ENCODE measurements around the gene CNPY1.

DNA sequence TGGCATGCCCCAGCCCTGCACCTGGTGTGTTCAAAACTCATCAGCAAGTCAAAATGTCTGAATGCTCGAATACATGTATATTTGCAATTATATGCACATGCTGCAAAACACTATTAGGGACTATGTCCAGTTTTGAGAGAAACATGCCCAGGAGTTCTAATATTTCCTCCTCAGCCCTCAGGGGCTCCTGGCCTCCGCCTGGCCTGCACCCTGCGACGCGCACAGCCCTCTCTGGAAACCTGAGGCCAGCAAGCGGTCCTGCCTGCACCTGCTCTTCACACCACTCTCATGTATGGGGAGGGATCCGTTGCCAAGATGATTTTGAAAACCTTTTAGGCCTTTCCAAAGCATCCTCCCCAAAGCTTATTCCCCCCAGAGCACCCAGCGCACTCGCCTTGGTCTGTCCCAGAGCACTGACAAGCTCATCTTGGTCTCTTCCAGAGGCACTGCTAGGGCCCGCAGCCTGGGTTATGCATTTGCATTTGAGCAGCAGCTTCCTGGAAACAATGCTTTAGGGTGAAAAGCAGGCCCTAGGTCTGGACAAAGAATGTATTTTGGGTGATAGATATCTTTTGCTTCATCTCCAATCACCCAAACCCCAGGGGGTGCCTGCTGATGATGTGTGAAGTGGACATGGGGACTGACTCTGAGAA, 22.6 kb upstream of the CNPY1 start:
- TF ChIP-seq, protein P1, sequence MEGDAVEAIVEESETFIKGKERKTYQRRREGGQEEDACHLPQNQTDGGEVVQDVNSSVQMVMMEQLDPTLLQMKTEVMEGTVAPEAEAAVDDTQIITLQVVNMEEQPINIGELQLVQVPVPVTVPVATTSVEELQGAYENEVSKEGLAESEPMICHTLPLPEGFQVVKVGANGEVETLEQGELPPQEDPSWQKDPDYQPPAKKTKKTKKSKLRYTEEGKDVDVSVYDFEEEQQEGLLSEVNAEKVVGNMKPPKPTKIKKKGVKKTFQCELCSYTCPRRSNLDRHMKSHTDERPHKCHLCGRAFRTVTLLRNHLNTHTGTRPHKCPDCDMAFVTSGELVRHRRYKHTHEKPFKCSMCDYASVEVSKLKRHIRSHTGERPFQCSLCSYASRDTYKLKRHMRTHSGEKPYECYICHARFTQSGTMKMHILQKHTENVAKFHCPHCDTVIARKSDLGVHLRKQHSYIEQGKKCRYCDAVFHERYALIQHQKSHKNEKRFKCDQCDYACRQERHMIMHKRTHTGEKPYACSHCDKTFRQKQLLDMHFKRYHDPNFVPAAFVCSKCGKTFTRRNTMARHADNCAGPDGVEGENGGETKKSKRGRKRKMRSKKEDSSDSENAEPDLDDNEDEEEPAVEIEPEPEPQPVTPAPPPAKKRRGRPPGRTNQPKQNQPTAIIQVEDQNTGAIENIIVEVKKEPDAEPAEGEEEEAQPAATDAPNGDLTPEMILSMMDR (IDR thresholded peaks at IDR 0.05; ENCODE audit: poor library complexity): no peak
- TF ChIP-seq EZH2phosphoT487 (IDR thresholded peaks at IDR 0.05; ENCODE audit: low read depth, severe bottlenecking, unreplicated experiment) (no peak), EZH2 (IDR thresholded peaks at IDR 0.05; ENCODE audit: borderline replicate concordance) (no peak)

All from hepatocyte (in vitro differentiated cells).